Activated T-helper 17 cell treated with anti-CD3 and anti-CD28 coated beads, Interleukin-2, amount 50 U/mL, for 72 hours (primary cell): Measurements from ENCODE around the gene C2CD2. TPM values are rescaled to one million over a fixed set of nuclear protein-coding genes. Genes with fewer than 3 reads are reported as not detected.
"Not testable (repeated sequence)": the region's sequence is repeated elsewhere in the genome, so short reads cannot be mapped to it uniquely, and the experiment has no call there.

Experiments used
- ATAC-seq: fragments of 150-1000 bp; cut with Tn5 transposase; replicated peaks from 2 replicates; pipeline ENCODE4 v1.10.0; 2021; ENCODE audit warnings: mild to moderate bottlenecking, moderate library complexity
- H3K27ac Mint-ChIP-seq: one replicate; pipeline ENCODE4 v1.8.0; 2022; ENCODE audit warnings: mixed read lengths
- H3K27me3 Mint-ChIP-seq: one replicate; pipeline ENCODE4 v1.8.0; 2022; ENCODE audit warnings: mixed read lengths
- H3K36me3 Mint-ChIP-seq: one replicate; pipeline ENCODE4 v1.8.0; 2022; ENCODE audit warnings: low read depth, mild to moderate bottlenecking, mixed read lengths
- H3K4me1 Mint-ChIP-seq: one replicate; pipeline ENCODE4 v1.8.0; 2022; ENCODE audit warnings: mixed read lengths
- H3K4me3 Mint-ChIP-seq: one replicate; pipeline ENCODE4 v1.8.0; 2022; ENCODE audit warnings: mild to moderate bottlenecking, mixed read lengths
- H3K9me3 Mint-ChIP-seq: one replicate; pipeline ENCODE4 v1.8.0; 2022; ENCODE audit warnings: mixed read lengths
- total RNA-seq, 2 donors: library from RNA; stranded (reverse); gene quantifications; one replicate each; pipeline ENCODE4 v1.2.3, GENCODE V29; 2022

Gene C2CD2
- total RNA-seq, 2 donors from 2014 or later: 4.6 to 8.2 TPM

GRCh38 chr21:41956926-41957729, 3.3 kb upstream of the C2CD2 start:
- H3K27ac Mint-ChIP-seq: peak overlapping the region; percentile 48
- H3K36me3 Mint-ChIP-seq: no peaks in the 10 kb centered on the region
- peaks cover 13% of the 10 kb centered on the region for H3K4me1 Mint-ChIP-seq
- ATAC-seq: no peak
- H3K9me3 Mint-ChIP-seq: no peaks in the 10 kb centered on the region
- H3K27me3 Mint-ChIP-seq: peaks cover 20% of the 10 kb centered on the region
- no peak overlapping the region for H3K4me3 Mint-ChIP-seq

- H3K27ac Mint-ChIP-seq: no peak overlapping the region
- H3K9me3 Mint-ChIP-seq: no peaks in the 10 kb centered on the region
- no peak for ATAC-seq
- H3K36me3 Mint-ChIP-seq: no peaks in the 10 kb centered on the region
- H3K4me3 Mint-ChIP-seq: no peak overlapping the region
- H3K27me3 Mint-ChIP-seq: peaks cover 14% of the 10 kb centered on the region
- peaks cover 13% of the 10 kb centered on the region for H3K4me1 Mint-ChIP-seq
Observed at GRCh38 chr21:41955516-41955915, 1.7 kb upstream of the C2CD2 start.

GRCh38 chr21:41954654-41955499, 1.1 kb upstream of the C2CD2 start:
- H3K9me3 Mint-ChIP-seq: no peaks in the 10 kb centered on the region
- peaks cover 10% of the 10 kb centered on the region for H3K27me3 Mint-ChIP-seq
- no peak for ATAC-seq
- peak overlapping the region; percentile 10 for H3K4me3 Mint-ChIP-seq
- no peaks in the 10 kb centered on the region for H3K36me3 Mint-ChIP-seq
- no peak overlapping the region for H3K27ac Mint-ChIP-seq
- H3K4me1 Mint-ChIP-seq: peaks cover 13% of the 10 kb centered on the region

GRCh38 chr21:41953249-41953830, 478 bp downstream of the C2CD2 start:
- Mint-ChIP-seq H3K4me1 (peaks cover 13% of the 10 kb centered on the region), H3K36me3 (no peaks in the 10 kb centered on the region), H3K4me3 (peak overlapping the region; percentile 47), H3K27me3 (peaks cover 10% of the 10 kb centered on the region), H3K9me3 (no peaks in the 10 kb centered on the region), H3K27ac (no peak overlapping the region)
- peak; percentile 43 for ATAC-seq

GRCh38 chr21:41952568-41953248, 1.1 kb downstream of the C2CD2 start:
- no peak for ATAC-seq
- peaks cover 10% of the 10 kb centered on the region for H3K27me3 Mint-ChIP-seq
- H3K27ac Mint-ChIP-seq: no peak overlapping the region
- H3K36me3 Mint-ChIP-seq: no peaks in the 10 kb centered on the region
- H3K9me3 Mint-ChIP-seq: no peaks in the 10 kb centered on the region
- peak overlapping the region; percentile 47 for H3K4me3 Mint-ChIP-seq
- peaks cover 13% of the 10 kb centered on the region for H3K4me1 Mint-ChIP-seq

- H3K9me3 Mint-ChIP-seq: no peaks in the 10 kb centered on the region
- H3K27ac Mint-ChIP-seq: no peak overlapping the region
- H3K27me3 Mint-ChIP-seq: peaks cover 10% of the 10 kb centered on the region
- no peaks in the 10 kb centered on the region for H3K36me3 Mint-ChIP-seq
- ATAC-seq: no peak
- H3K4me1 Mint-ChIP-seq: peaks cover 11% of the 10 kb centered on the region
- peak overlapping the region; percentile 47 for H3K4me3 Mint-ChIP-seq
Observed at GRCh38 chr21:41951876-41952567, 1.8 kb downstream of the C2CD2 start.

- H3K9me3 Mint-ChIP-seq: no peaks in the 10 kb centered on the region
- peaks cover 9% of the 10 kb centered on the region for H3K4me1 Mint-ChIP-seq
- no peaks in the 10 kb centered on the region for H3K36me3 Mint-ChIP-seq
- no peak for ATAC-seq
- H3K27me3 Mint-ChIP-seq: peaks cover 10% of the 10 kb centered on the region
- H3K27ac Mint-ChIP-seq: no peak overlapping the region
- no peak overlapping the region for H3K4me3 Mint-ChIP-seq
Observed at GRCh38 chr21:41950941-41951351, 2.9 kb downstream of the C2CD2 start.

GRCh38 chr21:41949631-41950030, 4.2 kb downstream of the C2CD2 start:
- not testable (repeated sequence) for H3K27ac Mint-ChIP-seq, H3K4me3 Mint-ChIP-seq, ATAC-seq, H3K9me3 Mint-ChIP-seq, H3K27me3 Mint-ChIP-seq, H3K4me1 Mint-ChIP-seq, H3K36me3 Mint-ChIP-seq

- Mint-ChIP-seq H3K27me3 (no peaks in the 10 kb centered on the region), H3K9me3 (no peaks in the 10 kb centered on the region), H3K27ac (no peak overlapping the region), H3K4me1 (no peaks in the 10 kb centered on the region), H3K4me3 (no peak overlapping the region), H3K36me3 (no peaks in the 10 kb centered on the region)
- ATAC-seq: no peak
Observed at GRCh38 chr21:41948901-41949300, 4.9 kb downstream of the C2CD2 start.

- Mint-ChIP-seq H3K9me3 (no peaks in the 10 kb centered on the region), H3K4me3 (no peak overlapping the region), H3K4me1 (no peaks in the 10 kb centered on the region), H3K36me3 (no peaks in the 10 kb centered on the region), H3K27ac (no peak overlapping the region), H3K27me3 (no peaks in the 10 kb centered on the region)
- ATAC-seq: no peak
Observed at GRCh38 chr21:41948078-41948895, 5.5 kb downstream of the C2CD2 start.

- ATAC-seq: no peak
- H3K4me3 Mint-ChIP-seq: no peak overlapping the region
Observed at GRCh38 chr21:41945982-41946381, 7.8 kb downstream of the C2CD2 start.

GRCh38 chr21:41943851-41944250, 10.0 kb downstream of the C2CD2 start:
- H3K4me3 Mint-ChIP-seq: no peak overlapping the region
- no peaks in the 10 kb centered on the region for H3K36me3 Mint-ChIP-seq

More at GRCh38 chr21:41945982-41946381, 7.8 kb downstream of the C2CD2 start:
- H3K36me3 Mint-ChIP-seq: no peaks in the 10 kb centered on the region
- no peaks in the 10 kb centered on the region for H3K9me3 Mint-ChIP-seq
- no peaks in the 10 kb centered on the region for H3K27me3 Mint-ChIP-seq
- no peaks in the 10 kb centered on the region for H3K4me1 Mint-ChIP-seq
- H3K27ac Mint-ChIP-seq: no peak overlapping the region

GRCh38 chr21:41942457-41942856, 11.4 kb downstream of the C2CD2 start:
- no peak overlapping the region for H3K4me3 Mint-ChIP-seq
- no peaks in the 10 kb centered on the region for H3K9me3 Mint-ChIP-seq
- no peak for ATAC-seq
- H3K27ac Mint-ChIP-seq: no peak overlapping the region
- no peaks in the 10 kb centered on the region for H3K27me3 Mint-ChIP-seq
- H3K36me3 Mint-ChIP-seq: no peaks in the 10 kb centered on the region
- no peaks in the 10 kb centered on the region for H3K4me1 Mint-ChIP-seq

More at GRCh38 chr21:41943851-41944250, 10.0 kb downstream of the C2CD2 start:
- Mint-ChIP-seq H3K27me3 (no peaks in the 10 kb centered on the region), H3K27ac (no peak overlapping the region), H3K4me1 (no peaks in the 10 kb centered on the region), H3K9me3 (no peaks in the 10 kb centered on the region)
- no peak for ATAC-seq
